Vagina (tissue), 2 donors: ENCODE data around the gene NPIPB6. TPM values are rescaled to one million over a fixed set of nuclear protein-coding genes. Genes with fewer than 3 reads are reported as not detected.

Experiments used
- DNase-seq, 2 donors: peaks; one replicate each; pipeline ENCODE4 v3.0.0-alpha.2; 2017; ENCODE audit errors: extremely low spot score in 2 of 2
- H3K27ac ChIP-seq: fragments of 200-600 bp; sonication (generic); one replicate; pipeline ENCODE4 v1.5.1; 2019
- H3K27me3 ChIP-seq: fragments of 200-600 bp; sonication (generic); one replicate; pipeline ENCODE4 v1.5.1; 2019
- H3K36me3 ChIP-seq, 2 donors: fragments of 200-600 bp; sonication (generic); one replicate each; pipeline ENCODE4 v1.5.1; 2017 to 2019
- H3K4me1 ChIP-seq: fragments of 200-600 bp; sonication (generic); one replicate; pipeline ENCODE4 v1.5.1; 2019
- H3K4me3 ChIP-seq, 2 donors: fragments of 200-600 bp; sonication (generic); 1 replicate in 1 of 2; 2 replicates in 1 of 2; pipeline ENCODE4 v1.5.1; 2016 to 2019
- H3K9me3 ChIP-seq: fragments of 200-600 bp; sonication (generic); one replicate; pipeline ENCODE4 v1.5.1; 2019
- POLR2A ChIP-seq, 2 donors: fragments of 450-650 bp; IDR thresholded peaks; one replicate each; pipeline ENCODE4 v1.6.1; 2017; ENCODE audit warnings: antibody characterized with exemption in 2 of 2, mild to moderate bottlenecking in 2 of 2, moderate library complexity in 2 of 2
- POLR2AphosphoS5 ChIP-seq, 2 donors: sonication (generic); formaldehyde crosslinking; IDR thresholded peaks; one replicate each; pipeline ENCODE4 v1.9.0; 2017; ENCODE audit warnings: antibody characterized with exemption in 2 of 2, mild to moderate bottlenecking in 2 of 2, low read depth in 1 of 2; ENCODE audit not compliant: insufficient read depth in 1 of 2
- intact Hi-C: fragments of 100-400 bp; cut with DNase I; formaldehyde crosslinking; loops from one replicate; pipeline ENCODE4 v1.15.1; 2023
- total RNA-seq: library from RNA; depleted of rRNA; stranded (reverse); fragments of >200 nt; gene quantifications from one replicate; pipeline ENCODE4 v1.2.3, GENCODE V29; 2016
- TF ChIP-seq, protein P1 (sequence below), 3 experiments: fragments of 450-650 bp in 2 of 3; fragments of 200-600 bp in 1 of 3; sonication (generic) in 1 of 3; IDR thresholded peaks; one replicate each; pipeline ENCODE4 v1.5.1; 2017 to 2019; ENCODE audit warnings: antibody characterized with exemption in 3 of 3, mild to moderate bottlenecking in 2 of 3, moderate library complexity in 2 of 3

NPIPB6 gene
- total RNA-seq, 1 donor from 2014 or later, result 7.6 TPM

DNA sequence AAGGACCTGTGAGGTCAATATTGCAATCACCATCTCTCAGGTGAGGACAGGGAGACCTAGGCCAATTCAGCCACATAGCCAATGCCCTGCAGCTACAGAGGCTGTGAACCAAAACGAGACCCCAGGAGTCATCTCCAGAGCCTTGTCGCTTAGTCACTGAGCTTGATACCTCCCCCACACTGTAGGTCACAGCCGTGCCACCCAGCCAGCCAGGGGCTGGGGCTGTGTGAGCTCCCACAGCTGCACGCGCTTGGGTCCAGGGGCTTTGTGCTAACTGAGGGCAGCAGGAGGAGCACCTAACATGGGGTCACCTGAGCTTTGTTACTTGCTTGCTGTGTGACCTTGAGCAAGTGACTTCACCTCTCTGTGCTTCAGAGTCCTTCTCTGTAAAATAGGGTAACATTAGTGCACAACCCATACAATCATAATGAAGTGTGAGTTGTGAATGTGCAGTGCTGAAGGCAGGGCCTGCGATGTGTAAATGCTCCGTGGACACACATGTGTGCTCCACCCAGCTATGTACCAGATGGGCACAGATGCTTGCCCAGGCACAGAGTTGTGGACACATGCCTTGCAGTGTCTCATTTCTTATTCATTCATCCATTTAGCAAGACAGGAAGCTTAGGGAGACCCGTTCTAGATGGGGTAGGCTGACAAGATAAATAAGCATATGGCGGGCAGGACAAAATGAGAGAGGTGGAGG, 45.1 kb downstream of the NPIPB6 start:
- Histone ChIP-seq H3K4me1 (no peaks in the 10 kb centered on the region), H3K4me3 (no peak overlapping the region), H3K9me3 (no peaks in the 10 kb centered on the region), H3K27ac (no peak overlapping the region), H3K27me3 (no peaks in the 10 kb centered on the region), H3K36me3 (no peaks in the 10 kb centered on the region)
- intact Hi-C loops, result no loop called here
- TF ChIP-seq, protein P1, sequence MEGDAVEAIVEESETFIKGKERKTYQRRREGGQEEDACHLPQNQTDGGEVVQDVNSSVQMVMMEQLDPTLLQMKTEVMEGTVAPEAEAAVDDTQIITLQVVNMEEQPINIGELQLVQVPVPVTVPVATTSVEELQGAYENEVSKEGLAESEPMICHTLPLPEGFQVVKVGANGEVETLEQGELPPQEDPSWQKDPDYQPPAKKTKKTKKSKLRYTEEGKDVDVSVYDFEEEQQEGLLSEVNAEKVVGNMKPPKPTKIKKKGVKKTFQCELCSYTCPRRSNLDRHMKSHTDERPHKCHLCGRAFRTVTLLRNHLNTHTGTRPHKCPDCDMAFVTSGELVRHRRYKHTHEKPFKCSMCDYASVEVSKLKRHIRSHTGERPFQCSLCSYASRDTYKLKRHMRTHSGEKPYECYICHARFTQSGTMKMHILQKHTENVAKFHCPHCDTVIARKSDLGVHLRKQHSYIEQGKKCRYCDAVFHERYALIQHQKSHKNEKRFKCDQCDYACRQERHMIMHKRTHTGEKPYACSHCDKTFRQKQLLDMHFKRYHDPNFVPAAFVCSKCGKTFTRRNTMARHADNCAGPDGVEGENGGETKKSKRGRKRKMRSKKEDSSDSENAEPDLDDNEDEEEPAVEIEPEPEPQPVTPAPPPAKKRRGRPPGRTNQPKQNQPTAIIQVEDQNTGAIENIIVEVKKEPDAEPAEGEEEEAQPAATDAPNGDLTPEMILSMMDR (IDR thresholded peaks at IDR 0.05), result no peak
- TF ChIP-seq POLR2A (IDR thresholded peaks at IDR 0.05), result no peak
- no peak for TF ChIP-seq POLR2AphosphoS5 (IDR thresholded peaks at IDR 0.05; ENCODE audit: insufficient read depth in 1 of 2, low read depth in 1 of 2)
- no peak for DNase-seq

DNA sequence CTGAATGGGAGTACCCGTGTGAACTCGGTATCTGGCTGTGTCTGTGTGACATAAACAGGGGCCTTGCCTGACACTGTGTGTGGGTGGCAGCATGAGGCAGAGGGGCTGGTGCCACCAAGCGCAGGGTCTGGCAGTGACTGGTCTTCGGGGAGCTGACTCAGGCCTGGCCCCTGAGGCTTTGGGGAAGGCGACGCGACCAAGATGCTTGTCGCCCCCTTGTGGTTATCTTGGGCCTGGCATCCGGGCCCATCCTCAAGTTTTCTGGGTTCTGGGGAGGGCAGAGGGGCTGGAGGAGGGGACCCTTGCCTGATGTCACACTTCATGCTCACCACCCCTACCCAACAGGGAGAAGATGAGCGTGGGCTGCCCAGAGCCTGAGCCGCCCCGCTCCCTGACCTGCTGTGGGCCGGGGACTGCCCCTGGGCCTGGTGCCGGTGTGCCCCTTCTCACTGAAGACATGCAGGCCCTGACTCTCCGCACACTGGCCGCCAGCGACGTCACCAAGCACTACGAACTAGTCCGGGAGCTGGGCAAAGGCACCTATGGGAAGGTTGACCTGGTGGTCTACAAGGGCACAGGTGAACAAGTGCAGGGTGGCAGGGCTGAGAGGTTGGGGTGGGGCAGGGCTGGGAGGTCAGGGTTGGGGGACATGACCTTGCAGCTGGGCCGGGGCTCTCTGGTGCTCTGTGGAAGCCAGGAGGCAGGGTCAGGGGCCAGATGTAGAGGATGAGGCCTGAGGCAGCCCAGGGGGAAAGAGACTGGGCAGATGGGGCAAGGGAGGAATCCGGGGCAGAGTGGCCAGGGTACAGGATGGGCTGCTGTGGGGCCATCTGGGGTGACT, 46.0 kb downstream of the NPIPB6 start:
- intact Hi-C loops, result no loop called here

DNA sequence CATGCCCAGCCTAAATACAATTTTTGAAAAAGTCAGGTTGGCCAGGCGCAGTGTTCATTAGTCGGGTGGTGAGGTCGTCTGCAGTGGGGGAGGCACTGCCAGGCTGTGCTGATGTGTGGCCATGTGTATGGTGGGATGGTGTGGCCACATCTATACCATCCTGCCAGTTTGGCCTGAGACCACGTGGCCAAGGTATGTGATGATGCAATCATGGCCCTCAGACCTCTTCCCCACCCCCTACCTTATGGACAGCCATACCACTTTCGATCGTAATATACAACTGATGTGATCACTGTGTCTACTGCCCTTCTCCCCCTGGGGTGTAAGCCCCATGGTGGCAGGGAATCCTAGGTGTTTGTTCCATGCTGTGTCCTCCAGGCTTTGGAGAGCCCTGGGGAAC, 47.3 kb downstream of the NPIPB6 start:
- Histone ChIP-seq H3K27me3 (no peaks in the 10 kb centered on the region), H3K4me3 (no peak overlapping the region), H3K36me3 (no peaks in the 10 kb centered on the region), H3K4me1 (no peaks in the 10 kb centered on the region), H3K27ac (no peak overlapping the region), H3K9me3 (no peaks in the 10 kb centered on the region)
- intact Hi-C loops, result no loop called here
- TF ChIP-seq POLR2AphosphoS5 (IDR thresholded peaks at IDR 0.05; ENCODE audit: insufficient read depth in 1 of 2, low read depth in 1 of 2) (no peak), POLR2A (IDR thresholded peaks at IDR 0.05) (no peak)
- TF ChIP-seq, protein P1 (IDR thresholded peaks at IDR 0.05), result no peak
- DNase-seq, result no peak

More for the DNA sequence above, 46.0 kb downstream of the NPIPB6 start:
- Histone ChIP-seq H3K9me3 (no peaks in the 10 kb centered on the region), H3K4me3 (no peak overlapping the region), H3K4me1 (no peaks in the 10 kb centered on the region), H3K27ac (no peak overlapping the region), H3K36me3 (no peaks in the 10 kb centered on the region), H3K27me3 (no peaks in the 10 kb centered on the region)
- TF ChIP-seq, protein P1 (IDR thresholded peaks at IDR 0.05), result peak; percentile 56 to 63 (median 59)
- TF ChIP-seq POLR2AphosphoS5 (IDR thresholded peaks at IDR 0.05; ENCODE audit: insufficient read depth in 1 of 2, low read depth in 1 of 2), result no peak
- TF ChIP-seq POLR2A (IDR thresholded peaks at IDR 0.05), result no peak
- DNase-seq, result no peak

DNA sequence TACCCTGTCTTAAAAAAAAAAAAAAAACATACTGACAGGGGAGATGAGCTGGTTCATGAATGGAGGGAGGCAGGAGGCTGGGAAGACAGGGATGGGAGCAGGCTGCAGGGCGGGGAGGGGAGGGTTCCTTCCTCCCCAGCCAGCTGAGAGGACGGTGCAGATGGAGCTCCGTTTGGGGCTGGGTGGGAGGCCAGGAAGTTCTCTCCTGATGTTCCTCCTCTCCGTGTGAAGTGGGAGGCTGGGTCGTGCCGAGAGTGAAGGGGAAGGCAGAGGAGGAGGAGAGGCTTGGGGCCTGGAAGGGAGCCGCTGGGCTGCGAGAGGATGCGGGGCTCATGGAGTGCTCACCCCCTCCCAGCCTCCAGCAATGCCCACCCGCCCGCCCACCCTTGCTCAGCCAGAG, 49.7 kb downstream of the NPIPB6 start:
- no peaks in the 10 kb centered on the region for H3K4me1 ChIP-seq
- H3K36me3 ChIP-seq, result no peaks in the 10 kb centered on the region
- no peaks in the 10 kb centered on the region for H3K27me3 ChIP-seq
- H3K9me3 ChIP-seq, result no peaks in the 10 kb centered on the region
- intact Hi-C loops, result no loop called here
- no peak overlapping the region for H3K27ac ChIP-seq
- no peak for DNase-seq
- TF ChIP-seq, protein P1 (IDR thresholded peaks at IDR 0.05), result no peak
- TF ChIP-seq POLR2A (IDR thresholded peaks at IDR 0.05) (no peak), POLR2AphosphoS5 (IDR thresholded peaks at IDR 0.05; ENCODE audit: insufficient read depth in 1 of 2, low read depth in 1 of 2) (no peak)
- no peak overlapping the region for H3K4me3 ChIP-seq

DNA sequence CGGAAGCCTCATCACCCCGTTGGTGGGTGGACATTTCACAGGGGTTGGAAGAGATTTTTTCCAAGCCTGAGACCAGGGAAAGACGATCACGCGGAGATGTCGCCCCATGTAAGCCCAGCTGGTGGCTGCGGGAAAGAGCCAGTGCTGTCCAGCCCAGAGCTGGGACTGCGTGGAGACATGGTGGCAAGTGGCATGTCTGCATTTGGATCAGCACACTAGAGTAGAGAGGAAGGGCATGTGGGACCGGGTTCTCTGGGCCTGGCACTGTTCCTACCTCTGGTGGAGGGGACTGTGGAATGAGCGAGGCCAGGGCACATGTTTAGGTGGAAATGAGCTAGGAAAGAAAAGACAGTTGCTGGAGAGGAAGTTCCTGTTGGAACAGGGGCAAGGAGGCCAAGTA, 51.0 kb downstream of the NPIPB6 start:
- H3K9me3 ChIP-seq, result no peaks in the 10 kb centered on the region
- H3K27ac ChIP-seq, result no peak overlapping the region
- no peak overlapping the region for H3K4me3 ChIP-seq
- intact Hi-C loops, result no loop called here
- no peaks in the 10 kb centered on the region for H3K4me1 ChIP-seq
- TF ChIP-seq, protein P1 (IDR thresholded peaks at IDR 0.05), result no peak
- no peak for TF ChIP-seq POLR2A (IDR thresholded peaks at IDR 0.05)
- no peaks in the 10 kb centered on the region for H3K36me3 ChIP-seq
- H3K27me3 ChIP-seq, result no peaks in the 10 kb centered on the region
- DNase-seq, result no peak
